C1 segment of cervical spinal cord (tissue), 14 donors: ENCODE measurements around the gene CLIP2.

Experiments
- DNase-seq, 14 donors: peaks; one replicate each; lab custom pipeline; 2025; lab: John Stamatoyannopoulos, UW

The CLIP2 gene

DNA sequence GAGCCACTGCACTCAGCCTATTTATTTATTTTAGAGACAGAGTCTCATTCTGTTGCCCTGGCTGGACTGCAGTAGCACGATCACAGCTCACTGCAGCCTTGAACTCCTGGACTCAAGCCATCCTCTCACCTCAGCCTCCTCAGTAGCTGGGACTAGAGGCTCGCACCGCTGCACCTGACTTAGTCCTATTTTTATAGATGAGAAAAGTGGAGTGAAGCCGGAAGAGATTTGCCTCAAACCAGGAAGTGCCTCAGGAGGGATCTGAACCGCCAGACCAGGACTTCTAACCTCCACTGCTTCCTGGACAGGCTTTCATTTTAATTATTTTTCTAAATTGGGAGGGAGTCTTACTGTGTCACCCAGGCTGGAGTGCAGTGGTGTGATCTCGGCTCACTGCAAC, 17.5 kb upstream of the CLIP2 start:
- no peak for DNase-seq

DNA sequence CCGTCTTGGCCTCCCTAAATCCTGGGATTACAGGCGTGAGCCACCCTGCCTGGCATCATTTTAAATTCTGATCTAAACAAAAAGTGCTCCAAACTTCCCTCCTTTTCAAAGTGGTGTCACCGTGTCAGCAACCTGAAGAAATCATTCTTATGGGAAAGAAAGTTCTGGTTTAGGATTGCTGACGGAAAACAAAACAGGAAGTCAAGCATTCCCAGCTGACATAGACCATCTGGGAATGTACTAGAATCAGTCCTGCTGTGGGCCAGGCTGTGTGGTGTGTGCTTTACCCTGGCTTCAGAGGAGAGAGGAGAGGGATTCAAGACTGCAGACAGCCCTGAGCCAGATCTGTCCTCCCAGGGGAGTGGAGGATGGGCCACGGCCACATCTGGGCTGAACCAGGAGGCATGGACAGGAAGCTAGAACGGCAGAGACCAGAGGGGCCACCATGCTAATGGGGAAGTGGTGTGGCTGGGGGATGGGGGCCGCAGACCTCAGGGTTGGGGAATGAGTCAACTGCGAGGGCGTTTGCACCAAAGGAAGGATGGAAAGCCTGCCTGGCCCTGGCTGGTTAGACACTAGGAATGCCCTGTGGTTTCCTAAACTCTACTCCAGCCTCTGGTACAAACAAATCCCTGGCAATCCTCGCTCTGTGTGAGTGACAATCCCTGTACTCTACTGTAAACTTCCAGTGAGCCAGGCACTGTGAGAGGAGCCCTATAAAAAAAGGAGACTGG, 16.7 kb upstream of the CLIP2 start:
- DNase-seq = peak in 10 of 14 donors; percentile 16 to 71 (median 51)

DNA sequence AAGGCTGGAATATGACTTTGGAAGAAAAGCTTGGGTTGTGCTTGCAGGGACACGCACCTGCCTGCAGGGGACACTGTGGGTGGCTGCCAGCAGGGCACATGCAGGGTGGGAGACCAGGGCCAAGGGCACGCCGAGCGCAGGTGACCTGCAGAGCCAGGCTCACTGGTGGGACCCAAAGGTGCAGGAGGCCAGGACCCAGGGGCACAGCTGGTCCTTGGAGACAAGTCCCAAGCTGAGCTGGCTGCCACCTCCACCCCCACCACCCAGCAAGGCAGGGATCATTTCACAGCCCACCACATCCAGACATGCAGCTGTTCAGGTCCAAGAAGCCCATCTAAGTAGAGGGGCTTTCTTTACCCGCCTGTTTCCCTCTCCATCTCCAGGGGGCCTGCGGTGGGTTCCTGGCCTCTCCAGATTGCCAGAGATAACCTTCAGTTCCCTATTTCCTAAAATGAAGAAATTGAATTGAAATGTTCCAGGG, 13.8 kb upstream of the CLIP2 start:
- DNase-seq = no peak

DNA sequence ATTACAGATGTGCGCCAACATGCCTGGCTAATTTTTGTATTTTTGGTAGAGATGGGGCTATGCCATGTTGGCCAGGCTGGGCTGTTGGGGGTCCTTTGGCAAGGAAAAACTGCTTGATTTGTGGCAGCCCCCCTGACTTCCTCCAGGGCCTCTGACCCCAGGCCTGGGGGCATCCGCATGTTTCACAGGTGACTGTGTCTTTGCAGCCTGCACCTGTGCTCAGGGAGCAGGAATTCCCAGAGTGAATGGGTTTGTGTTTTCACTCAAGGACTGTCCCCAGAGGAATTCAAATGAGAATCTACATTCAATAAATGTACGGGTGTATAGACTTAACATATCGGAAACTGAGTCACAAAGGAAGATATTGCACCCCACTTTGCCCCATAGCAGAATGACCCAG, 11.6 kb upstream of the CLIP2 start:
- no peak for DNase-seq

DNA sequence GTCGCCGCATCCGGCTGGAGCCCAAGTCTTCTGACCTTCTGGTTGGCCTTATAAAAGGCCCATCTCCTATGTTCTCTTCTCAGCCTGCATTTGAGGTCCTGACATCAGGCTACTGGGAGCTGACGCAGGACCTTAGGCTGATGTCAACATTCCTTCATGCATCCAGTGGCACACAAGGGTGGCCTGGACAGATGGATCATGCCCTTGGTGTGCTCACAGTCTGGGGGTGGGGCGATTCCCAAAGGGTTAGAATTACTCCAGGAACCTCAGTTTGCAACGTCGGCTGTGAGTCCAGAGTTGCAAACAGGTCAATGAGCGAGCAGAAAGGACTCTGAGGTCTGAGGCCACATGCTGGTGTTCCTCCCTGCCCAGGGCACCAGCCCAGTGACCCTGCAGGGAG, 8.2 kb upstream of the CLIP2 start:
- no peak for DNase-seq

DNA sequence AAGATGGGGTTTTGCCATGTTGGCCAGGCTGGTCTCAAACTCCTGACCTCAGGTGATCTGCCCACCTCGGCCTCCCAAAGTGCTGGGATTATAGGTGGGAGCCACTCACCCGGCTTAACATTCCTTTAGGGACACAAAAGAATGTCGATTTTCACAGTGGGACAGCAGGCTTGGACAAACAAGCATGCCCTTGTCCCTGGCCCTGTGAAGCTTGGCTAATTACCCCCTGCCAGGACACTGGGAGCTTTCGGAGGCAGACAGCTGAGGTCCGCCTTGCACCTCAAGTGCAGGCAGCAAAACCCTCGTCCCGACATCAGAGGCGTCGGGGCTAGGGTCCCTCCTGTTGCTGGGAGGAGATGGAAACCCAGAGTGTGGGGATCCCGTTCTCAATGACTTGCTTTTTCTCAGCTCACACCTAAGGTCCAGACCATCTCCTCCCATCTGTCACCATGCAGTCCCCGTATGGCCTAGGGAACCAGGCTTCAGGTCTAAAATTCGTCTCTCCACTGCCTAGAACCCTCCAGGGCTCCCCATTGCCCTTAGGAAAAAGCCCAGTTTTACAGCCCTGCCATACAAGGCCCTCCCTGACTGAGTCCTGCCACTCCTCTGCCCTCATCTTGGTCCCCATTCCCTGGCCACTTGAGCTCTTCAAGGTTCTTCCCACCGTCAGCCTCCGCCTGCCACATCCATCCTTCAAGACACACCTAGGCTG, 6.3 kb upstream of the CLIP2 start:
- DNase-seq = peak in 1 of 14 donors; percentile 40

DNA sequence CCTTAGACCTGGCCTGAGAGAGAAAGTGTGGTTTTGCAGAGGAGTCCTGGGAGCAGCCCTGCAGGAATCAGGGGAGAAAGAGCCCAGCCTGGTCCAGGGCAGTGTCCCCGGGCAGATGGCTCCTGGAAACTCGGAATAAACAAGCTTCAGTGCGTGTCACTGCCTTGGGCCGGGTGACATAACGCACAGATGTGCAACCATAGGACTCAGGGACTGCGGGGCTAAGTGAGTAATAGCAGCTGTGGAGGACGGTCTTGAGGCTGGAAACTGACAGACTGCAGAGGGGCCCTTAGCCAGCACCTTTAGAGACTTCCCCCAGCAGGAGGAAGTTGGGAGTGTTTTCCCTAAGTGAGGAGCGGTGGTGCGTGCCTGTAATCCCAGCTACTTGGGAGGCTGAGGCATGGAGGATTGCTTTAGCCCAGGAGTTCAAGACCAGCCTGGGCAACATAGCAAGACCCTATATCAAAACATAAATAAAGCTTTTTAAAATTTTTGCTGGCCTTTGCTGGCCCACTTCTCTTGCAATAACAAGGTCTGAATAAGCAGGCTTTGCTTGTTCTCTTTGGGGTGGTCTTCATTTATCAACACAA, 5.3 kb upstream of the CLIP2 start:
- DNase-seq = peak in 3 of 14 donors; percentile 23 to 57 (median 31)

DNA sequence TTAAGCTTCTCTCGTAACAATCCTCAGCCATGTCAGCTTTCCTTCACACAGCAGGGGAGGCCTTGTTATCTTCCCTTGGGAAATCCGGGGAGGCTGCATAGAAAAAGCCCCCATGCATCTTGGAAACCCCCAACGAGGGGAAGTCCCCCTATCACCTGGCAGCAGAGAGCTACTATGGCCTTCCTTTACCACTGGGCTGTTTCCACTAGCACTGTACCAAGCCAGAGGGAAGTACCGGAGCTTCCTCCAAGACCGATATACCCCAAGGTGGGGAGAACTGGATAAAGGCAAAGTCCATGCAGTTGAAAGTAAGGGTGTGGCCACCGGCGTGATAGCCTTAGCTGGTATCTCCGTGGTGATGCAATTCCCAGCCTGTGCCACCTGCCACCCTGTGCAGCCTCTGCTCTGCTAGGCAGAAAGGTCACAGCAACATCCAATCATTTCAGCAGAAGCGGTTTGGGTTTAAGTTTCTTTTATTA, 4.4 kb upstream of the CLIP2 start:
- DNase-seq = no peak

DNA sequence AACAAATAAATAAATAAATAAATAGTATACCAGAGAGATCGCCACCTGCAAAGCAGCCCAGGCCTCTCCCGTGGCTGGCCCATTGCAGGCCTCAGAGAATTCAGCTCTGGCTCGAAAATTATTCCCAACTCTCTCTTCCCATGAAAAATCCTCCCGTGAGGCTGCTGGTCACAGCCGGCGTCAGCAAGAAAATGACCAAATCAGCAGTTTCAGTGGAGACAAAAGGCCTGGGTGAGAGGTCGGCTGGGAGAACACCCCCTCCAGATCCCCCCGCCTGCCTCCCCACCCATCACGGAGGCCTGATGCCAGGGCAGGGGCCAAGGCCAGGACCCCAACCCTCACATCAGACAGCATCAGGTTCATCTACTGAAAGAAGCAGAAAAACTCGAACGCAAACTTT, 3.1 kb upstream of the CLIP2 start:
- no peak for DNase-seq

DNA sequence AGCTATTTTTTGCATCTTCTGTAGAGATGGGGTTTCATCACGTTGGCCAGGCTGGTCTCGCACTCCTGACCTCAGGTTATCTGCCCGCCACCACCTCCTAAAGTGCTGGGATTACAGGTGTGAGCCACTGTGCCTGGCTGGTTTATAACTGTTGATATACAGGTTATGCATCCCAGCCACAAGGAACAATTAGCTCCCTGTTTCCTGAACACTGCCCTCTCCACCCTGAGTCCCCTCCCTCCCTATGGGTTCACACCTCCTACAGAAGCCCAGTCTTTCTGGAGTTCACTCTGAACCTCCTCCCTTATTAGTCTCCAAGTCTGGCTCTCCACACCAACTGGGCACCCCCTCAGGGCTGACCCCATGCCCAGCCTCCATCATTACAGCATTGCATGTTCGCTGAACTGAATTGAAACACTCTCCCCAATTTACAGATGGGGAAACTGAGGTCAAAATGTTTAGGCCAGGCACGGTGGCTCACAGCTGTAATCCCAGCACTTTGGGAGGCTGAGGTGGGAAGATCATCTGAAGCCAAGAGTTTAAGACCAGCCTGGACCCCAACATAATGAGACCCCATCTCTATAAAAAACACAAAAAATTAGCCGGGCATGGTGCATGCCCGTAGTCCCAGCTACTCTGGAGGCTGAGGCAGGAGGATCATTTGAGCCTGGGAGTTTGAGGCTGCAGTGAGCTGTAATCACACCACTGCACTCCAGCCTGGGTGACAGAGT, 1.7 kb upstream of the CLIP2 start:
- no peak for DNase-seq

DNA sequence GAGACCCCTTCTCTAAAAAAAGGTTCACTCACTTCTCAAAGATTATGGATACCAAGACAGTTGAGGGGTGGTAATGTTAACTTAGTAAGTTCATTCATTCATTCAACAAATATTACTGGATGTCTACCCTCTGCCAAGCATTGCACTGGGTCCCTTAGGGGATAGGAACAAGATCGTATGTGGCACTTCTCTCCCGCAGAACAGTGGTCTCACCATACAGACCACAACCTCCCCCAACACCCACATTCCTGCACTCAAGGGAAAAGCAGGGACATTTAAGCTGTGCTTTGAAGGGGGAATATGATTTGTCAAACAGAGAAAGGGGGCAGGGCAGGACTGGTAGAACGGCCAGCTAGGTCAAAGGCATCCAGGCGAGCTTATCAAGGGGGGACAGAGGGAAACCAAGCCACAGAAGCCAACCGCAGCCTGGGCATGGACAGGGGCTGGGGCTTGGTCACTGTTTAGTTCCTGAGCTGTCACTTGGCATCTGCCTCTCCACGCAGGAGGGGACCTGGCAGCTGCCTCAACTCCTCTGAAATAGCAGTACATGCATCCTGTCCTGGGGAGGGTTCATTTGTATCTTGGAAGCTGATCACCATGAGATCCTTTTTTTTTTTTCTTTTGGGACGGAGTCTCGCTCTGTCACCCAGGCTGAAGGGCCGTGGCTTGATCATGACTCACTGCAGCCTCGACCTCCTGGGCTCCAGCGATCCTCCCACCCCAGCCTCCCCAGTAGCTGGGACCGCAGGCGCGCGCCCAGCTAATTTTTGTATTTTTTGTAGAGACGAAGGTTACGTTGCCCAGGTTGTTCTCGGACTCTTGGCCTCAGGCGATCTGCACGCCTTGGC, 949 bp upstream of the CLIP2 start:
- DNase-seq = peak in 3 of 14 donors; percentile 18 to 64 (median 22)

DNA sequence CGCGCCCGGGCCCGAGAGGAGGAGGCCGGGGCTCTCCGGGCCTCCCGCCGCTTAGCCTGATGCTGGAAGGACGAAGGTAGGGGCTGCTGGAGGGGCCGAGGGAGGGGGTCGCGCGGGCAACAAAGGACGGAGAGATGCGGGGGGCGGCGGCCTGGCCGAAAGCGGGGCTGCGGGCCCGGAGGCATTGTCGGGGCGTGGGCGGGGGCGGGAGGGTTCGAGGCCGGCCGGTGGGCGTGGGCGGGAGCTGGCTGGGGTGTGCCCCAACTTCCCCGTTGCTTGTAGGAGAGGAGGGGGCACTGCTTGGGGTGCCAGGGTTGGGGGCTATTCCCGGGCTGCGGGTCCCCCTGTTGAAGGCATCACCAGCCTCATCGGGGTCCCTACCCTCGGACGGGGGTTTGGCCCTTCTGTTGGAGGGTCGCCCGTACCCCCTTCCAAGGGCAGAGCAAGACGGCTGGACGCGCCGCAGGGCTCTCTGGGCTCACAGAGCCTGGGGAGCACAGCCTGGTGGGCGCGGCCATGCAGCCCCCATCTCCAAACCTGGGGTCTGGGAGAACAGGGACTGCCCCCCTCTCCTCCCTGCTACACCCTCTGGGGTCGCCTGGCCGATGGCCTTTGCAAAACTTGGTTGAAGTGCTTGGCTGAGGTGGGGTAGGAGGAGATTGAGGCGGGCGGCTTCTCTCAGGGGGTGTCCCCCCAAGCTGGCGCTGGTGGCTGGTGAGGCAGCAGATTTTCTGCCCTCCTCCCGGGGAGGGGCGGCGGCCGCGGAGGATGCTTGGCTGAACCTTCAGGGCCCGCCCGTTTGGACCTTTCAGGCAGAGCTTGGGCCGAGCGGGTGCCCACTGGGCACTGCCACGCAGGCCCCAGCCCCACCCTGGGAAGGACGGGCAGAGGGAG, 699 bp downstream of the CLIP2 start:
- peak in 12 of 14 donors; percentile 15 to 74 (median 56) for DNase-seq

DNA sequence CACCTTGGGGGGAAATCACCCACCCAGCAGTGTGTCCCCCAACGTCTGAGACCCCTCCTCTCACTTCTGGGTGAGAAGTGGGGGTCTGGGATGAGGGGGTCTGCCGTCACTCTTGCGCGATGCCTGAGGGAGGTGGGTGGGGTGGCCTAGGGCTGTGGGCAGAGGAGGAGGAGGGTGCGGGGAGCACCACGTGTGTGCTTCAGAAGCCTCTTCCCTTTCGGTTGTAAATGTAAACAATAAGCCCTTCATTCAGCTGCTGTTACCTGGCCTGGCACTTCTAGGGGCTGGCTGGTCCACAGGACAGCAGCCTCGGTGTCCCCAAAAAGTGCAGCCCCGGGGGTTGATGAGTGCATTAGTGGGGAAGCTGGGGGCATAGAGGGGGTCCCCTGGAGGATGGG, 1.3 kb downstream of the CLIP2 start:
- DNase-seq = peak in 5 of 14 donors; percentile 46 to 73 (median 51)

DNA sequence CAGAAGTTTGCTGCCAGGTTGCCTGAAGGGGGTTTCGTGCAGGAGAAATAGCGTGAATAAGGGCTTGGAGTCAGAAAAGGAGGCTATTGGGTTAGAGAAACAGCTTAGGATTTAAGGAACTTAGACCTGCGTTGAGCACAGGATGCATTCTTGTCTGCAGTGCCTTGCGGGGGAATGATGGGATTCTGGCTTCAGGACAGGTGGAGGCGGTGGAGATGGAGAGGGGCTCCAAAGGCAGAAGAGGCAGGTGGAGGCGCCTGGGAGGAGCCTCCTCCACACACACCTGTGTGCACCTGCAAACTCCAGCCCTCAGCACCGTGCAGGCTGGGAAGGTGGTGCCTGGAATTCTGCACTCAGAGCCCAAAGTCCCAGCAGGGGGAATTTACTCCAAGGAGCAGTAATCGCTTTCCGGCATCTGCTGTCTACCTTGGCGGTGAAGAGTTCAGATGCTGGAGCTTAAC, 1.8 kb downstream of the CLIP2 start:
- DNase-seq = no peak

DNA sequence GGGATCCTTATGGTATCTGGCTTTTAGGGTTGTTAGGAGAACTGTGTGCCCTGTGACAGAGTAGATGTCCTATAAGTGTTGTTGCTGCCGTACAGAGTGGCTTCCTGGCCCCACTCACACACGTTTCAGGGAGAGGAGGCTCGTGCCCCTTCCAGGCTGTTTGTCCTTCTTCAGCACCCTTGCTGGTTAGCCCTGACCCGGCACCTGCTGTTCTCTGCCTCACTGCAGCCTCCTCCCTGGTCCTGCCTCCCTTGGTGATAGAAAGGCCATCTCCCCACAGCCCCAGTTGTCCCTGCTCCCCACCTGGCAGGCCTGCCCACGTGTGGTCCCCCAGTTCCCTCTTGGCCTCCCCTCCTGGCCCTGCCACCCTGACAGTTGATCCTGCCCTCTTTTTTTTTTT, 2.3 kb downstream of the CLIP2 start:
- DNase-seq = no peak

DNA sequence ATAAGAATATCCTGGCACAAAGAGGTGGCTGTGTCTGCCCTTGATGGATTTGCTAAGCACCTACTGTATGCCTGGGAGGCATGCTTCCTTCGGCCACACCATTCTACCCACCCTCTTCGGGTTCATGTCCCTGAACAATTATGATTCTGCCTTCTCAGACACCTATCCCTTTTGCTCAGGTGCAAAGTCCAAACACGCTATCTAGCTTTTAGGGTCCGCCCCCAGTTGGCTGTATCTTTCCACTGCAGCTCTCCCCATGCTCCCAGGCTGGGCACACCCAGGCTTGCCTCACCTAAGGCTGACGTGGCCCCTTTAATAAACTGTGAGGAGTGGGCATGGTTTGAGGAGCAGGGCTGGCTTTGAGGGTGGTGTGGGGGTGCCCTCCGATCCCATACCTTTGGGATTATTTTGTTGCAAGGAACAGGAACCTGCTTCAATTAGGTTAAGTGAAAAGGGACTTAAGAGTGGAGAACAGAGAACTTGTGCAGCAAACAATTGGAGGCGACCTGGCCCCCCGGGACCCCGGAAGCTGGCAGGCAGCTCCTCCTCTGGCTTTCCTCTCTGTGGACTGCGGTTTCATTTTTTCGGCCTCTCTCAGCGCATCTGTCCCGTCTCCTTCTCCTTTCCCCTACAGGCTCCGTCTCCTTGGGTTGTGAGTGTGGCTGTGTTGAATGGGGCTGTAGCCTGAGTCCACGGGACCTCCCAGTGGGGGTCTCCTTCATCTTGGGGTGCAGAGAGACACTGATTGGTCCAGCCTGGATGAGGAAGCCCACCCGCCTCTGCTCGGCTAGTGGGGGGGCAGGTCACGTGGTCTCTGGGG, 3.8 kb downstream of the CLIP2 start:
- DNase-seq = peak in 4 of 14 donors; percentile 9 to 33 (median 13)

DNA sequence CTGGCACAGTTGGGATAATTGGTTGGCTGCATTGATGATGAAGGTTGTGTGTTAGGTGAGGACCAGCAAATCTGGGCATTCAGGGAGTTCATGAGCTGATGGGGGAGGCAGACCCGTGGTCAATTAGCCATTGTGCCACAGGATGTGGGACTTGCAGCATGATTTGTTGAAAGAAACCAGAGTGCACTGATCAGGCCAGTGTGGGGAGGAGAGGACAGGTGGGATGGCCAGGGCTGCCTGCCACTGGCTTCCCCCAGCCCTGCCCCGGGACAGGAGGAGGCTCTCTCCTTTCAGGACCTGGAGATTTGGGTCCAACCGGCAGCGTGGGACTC, 4.3 kb downstream of the CLIP2 start:
- DNase-seq = no peak

DNA sequence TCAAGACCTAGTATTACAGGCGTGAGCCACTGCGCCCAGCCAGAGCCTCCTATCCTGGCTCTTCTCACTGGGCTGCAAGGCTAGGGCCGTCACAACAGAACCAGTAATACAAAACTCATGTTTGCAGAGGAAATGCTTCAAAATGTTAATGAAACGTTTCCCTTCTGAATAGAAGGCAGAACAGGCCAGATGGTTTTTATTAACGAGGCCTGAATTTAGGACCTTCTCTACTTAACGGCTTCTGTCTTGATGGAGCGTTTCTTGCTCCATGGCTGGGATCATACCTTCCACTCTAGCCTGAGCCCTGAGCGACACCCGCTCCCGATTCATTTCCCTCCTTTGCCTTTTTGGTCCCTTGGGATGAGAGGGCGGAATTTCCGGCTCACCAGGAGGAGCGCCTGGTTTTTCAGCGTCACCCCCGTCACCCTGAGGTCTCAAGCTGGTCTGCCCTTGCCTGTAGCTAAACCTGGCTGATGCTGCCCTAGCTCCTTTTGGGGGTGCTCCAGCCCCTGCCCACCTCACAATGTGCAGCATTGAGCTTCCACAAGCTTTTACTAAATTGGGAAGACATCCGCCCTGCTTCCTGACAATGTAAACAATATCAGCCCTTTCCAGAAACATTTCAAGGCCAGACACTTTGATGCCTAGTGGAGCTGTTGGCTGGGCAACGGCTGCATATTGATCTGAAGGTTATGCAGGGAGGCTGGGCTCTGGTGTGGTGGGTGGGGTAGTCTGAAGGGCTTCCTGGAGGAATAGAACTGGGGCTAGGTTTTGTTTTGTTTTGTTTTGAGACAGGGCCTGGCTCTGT, 5.2 kb downstream of the CLIP2 start:
- no peak for DNase-seq
